GM12878 (cell line): ENCODE measurements around the gene DAAM2. TPM values are rescaled to one million over a fixed set of nuclear protein-coding genes. Genes with fewer than 3 reads are reported as not detected.

ENCODE experiments used
- ATAC-seq: fragments of 200-7000 bp; cut with Tn5 transposase; 3 replicates; pipeline ENCODE4 v1.9.1; 2020; ENCODE audit warnings: mild to moderate bottlenecking, moderate library complexity
- BruUV-seq: library from RNA; stranded (reverse); fragments of 400-500 nt; replicated peaks from 2 replicates; lab custom pipeline; 2021; lab: Mats Ljungman, UMichigan
- CTCF ChIA-PET: fragments of 300-600 bp; sonication (Branson Sonifier 250); formaldehyde crosslinking; extraction: SDS; loops from one replicate; lab custom pipeline; 2021; ENCODE audit warnings: inconsistent platforms; lab: Yijun Ruan, JAX
- POLR2A ChIA-PET: fragments of 350-600 bp; formaldehyde crosslinking; extraction: SDS; loops from one replicate; lab custom pipeline; 2021; ENCODE audit warnings: inconsistent platforms; lab: Charles Lee
- RAD21 ChIA-PET: fragments of 300-600 bp; sonication (Branson Sonifier 250); formaldehyde crosslinking; loops from one replicate; lab custom pipeline; 2023; ENCODE audit warnings: antibody characterized with exemption; ENCODE audit not compliant: unreplicated experiment; lab: Charles Lee
- SMC1A ChIA-PET: fragments of 300-600 bp; sonication (Branson Sonifier 250); formaldehyde crosslinking; loops from one replicate; lab custom pipeline; 2023; ENCODE audit not compliant: unreplicated experiment, uncharacterized antibody; lab: Charles Lee
- DNase-seq: peaks from one replicate; pipeline ENCODE4 v3.0.0-alpha.2; 2011; ENCODE audit warnings: low read depth, low spot score
- FAIRE-seq: peaks from 3 replicates; lab custom pipeline; 2011; peaks lifted over from hg19 to GRCh38; lab: Jason Lieb, UNC
- H2AFZ ChIP-seq: 2 replicates; pipeline ENCODE4 v1.6.0; 2011; ENCODE audit warnings: low read depth, low read length, control low read depth; ENCODE audit not compliant: control insufficient read depth
- H3K27ac ChIP-seq: 2 replicates; pipeline ENCODE4 v1.5.1; 2011; ENCODE audit warnings: control low read depth; ENCODE audit not compliant: control insufficient read depth, insufficient read depth
- H3K27me3 ChIP-seq, 2 experiments: replicated peaks in 1 of 2; 2 replicates each; pipeline versions ENCODE4 v1.6.0 to v1.6.1; 2011; ENCODE audit warnings: low read length in 1 of 2; ENCODE audit not compliant: control insufficient read depth in 2 of 2, insufficient read depth in 2 of 2
- H3K36me3 ChIP-seq, 2 experiments: 2 replicates each; pipeline ENCODE4 v1.5.1; 2011; ENCODE audit warnings: low read length in 1 of 2; ENCODE audit not compliant: control insufficient read depth in 2 of 2, insufficient read depth in 2 of 2
- H3K4me1 ChIP-seq: 2 replicates; pipeline ENCODE4 v1.6.1; 2011; ENCODE audit warnings: mild to moderate bottlenecking, low read length, moderate library complexity, mixed read lengths; ENCODE audit not compliant: control insufficient read depth, insufficient read depth
- H3K4me2 ChIP-seq: 2 replicates; pipeline ENCODE4 v1.6.0; 2011; ENCODE audit warnings: control low read depth; ENCODE audit not compliant: control insufficient read depth, insufficient read depth
- H3K4me3 ChIP-seq: fragments of 200-600 bp; sonication (generic); 2 replicates; pipeline ENCODE4 v1.5.1; 2016
- H3K79me2 ChIP-seq: 2 replicates; pipeline ENCODE4 v1.6.0; 2011; ENCODE audit warnings: low read length; ENCODE audit not compliant: control insufficient read depth, insufficient read depth
- H3K9ac ChIP-seq: 2 replicates; pipeline ENCODE4 v1.8.0; 2011; ENCODE audit warnings: low read length, control low read depth, mixed read lengths; ENCODE audit not compliant: control insufficient read depth, insufficient read depth
- H3K9me3 ChIP-seq: replicated peaks from 3 replicates; pipeline ENCODE4 v1.5.1; 2011; ENCODE audit warnings: mild to moderate bottlenecking, low read length; ENCODE audit not compliant: control insufficient read depth, insufficient read depth
- H4K20me1 ChIP-seq: 2 replicates; pipeline ENCODE4 v1.6.0; 2011; ENCODE audit not compliant: control insufficient read depth, insufficient read depth
- E4F1 ChIP-seq: fragments of 450-650 bp; IDR thresholded peaks from 2 replicates; pipeline ENCODE4 v1.6.1; 2018; ENCODE audit warnings: borderline replicate concordance, mild to moderate bottlenecking; ENCODE audit not compliant: partially characterized antibody
- HDAC6 ChIP-seq: fragments of 200-600 bp; sonication (generic); IDR thresholded peaks from one replicate; pipeline ENCODE4 v1.8.0; 2017; ENCODE audit warnings: antibody characterized with exemption; ENCODE audit not compliant: unreplicated experiment
- JUNB ChIP-seq: IDR thresholded peaks from 2 replicates; pipeline ENCODE4 v1.6.1; 2016; ENCODE audit warnings: antibody characterized with exemption, mild to moderate bottlenecking
- MEF2A ChIP-seq: IDR thresholded peaks from 2 replicates; pipeline ENCODE4 v1.6.1; 2011; ENCODE audit warnings: low read depth, mild to moderate bottlenecking, low read length, moderate library complexity; ENCODE audit not compliant: insufficient read depth
- NFXL1 ChIP-seq: fragments of 450-650 bp; IDR thresholded peaks from 2 replicates; pipeline ENCODE4 v1.6.1; 2017; ENCODE audit warnings: antibody characterized with exemption, mild to moderate bottlenecking, borderline replicate concordance
- NR2C1 ChIP-seq: fragments of 450-650 bp; IDR thresholded peaks from 2 replicates; pipeline ENCODE4 v1.6.1; 2017; ENCODE audit warnings: antibody characterized with exemption, mild to moderate bottlenecking, moderate library complexity
- RUNX3 ChIP-seq: IDR thresholded peaks from 2 replicates; pipeline ENCODE4 v1.6.1; 2012; ENCODE audit warnings: low read length, inconsistent platforms
- SIN3A ChIP-seq: IDR thresholded peaks from 2 replicates; pipeline ENCODE4 v1.6.1; 2012; ENCODE audit warnings: low read depth, low read length, improper control_type of control experiment
- WGBS: methylation state at CpG from one replicate; pipeline ENCODE4 v1.1.6; 2016; ENCODE audit warnings: low lambda C conversion rate; ENCODE audit not compliant: insufficient replicate concordance, insufficient coverage; ENCODE audit errors: missing lambda C conversion rate; 5-methylcytosine and 5-hydroxymethylcytosine counted together
- in situ Hi-C: fragments of 300-500 bp; cut with MboI; formaldehyde crosslinking; loops from 9 replicates; pipeline ENCODE4 v1.14.3; 2018; ENCODE audit warnings: mixed read lengths
- intact Hi-C: fragments of 100-400 bp; cut with micrococcal nuclease; formaldehyde crosslinking; loops from one replicate; pipeline ENCODE4 v1.14.2; 2022; ENCODE audit not compliant: unreplicated experiment
- polyA plus RNA-seq, 11 experiments: library from polyadenylated mRNA; depleted of rRNA in 4 of 11; unstranded in 6 of 11; stranded (reverse) in 5 of 11; fragments of >200 nt; fragmentation: Nextera tagmentation in 4 of 11; fragmentation: Illumina TruSeq in 1 of 11; extraction: Ambion mirVana in 4 of 11; extraction: Trizol in 1 of 11; gene quantifications; 1 replicate in 1 of 11; 2 replicates in 10 of 11; pipeline versions ENCODE4 v1.2.1 to v1.2.3, GENCODE V29; 2011 to 2016; ENCODE audit warnings: inconsistent platforms in 2 of 11, missing spikeins in 2 of 11, low read depth in 1 of 11
- total RNA-seq, 4 experiments: library from RNA; depleted of rRNA in 3 of 4; stranded (reverse); fragments of >200 nt in 3 of 4; fragmentation: Illumina TruSeq in 1 of 4; extraction: Trizol in 1 of 4; gene quantifications; 2 replicates each; pipeline versions ENCODE4 v1.2.1 to v1.2.3, GENCODE V29; 2013 to 2021
- TF ChIP-seq, protein P1 (sequence below): fragments of 450-650 bp; conservative IDR thresholded peaks from 2 replicates; pipeline ENCODE4 v1.6.1; 2017; ENCODE audit warnings: mild to moderate bottlenecking, moderate library complexity

DAAM2 gene
- total and polyA plus RNA-seq, 10 of the 15 experiments (the other 5 are each of a cell fraction or from before 2014, with no cell fraction given) = 0.05 to 0.22 TPM; not detected in 8

DNA sequence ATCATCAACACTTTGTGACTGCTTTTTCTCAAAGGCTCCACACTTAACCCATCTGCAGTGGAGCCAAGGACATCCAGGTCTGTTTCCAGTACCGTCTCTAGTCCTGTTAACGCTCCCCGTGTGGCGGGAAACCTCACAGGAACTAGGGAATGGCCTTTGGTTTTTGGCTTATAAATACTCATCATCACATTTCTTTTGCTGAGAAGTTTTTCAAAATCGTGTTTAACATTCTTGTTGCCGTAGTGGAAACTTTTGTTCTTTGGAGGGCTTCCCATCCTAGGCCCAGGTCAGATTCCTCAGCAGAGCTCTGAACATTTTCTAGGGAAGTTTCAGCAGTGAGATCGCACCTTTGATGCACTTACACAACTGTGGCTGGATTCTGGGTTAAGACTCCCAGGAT is 24.6 kb downstream of the DAAM2 start:
- Histone ChIP-seq H3K4me3 (no peak overlapping the region), H3K27me3 (no peaks in the 10 kb centered on the region; a peak in 1 of 4 replicates), H2AFZ (no peak overlapping the region), H3K79me2 (no peaks in the 10 kb centered on the region), H3K9me3 (no peaks in the 10 kb centered on the region), H3K4me2 (no peak overlapping the region), H3K27ac (no peak overlapping the region), H3K9ac (no peak overlapping the region), H4K20me1 (no peaks in the 10 kb centered on the region), H3K36me3 (no peaks in the 10 kb centered on the region), H3K4me1 (peaks cover 3% of the 10 kb centered on the region; the same call in 1 of the 2 replicates)
- TF ChIP-seq SIN3A (no peak), HDAC6 (no peak), E4F1 (no peak), MEF2A (no peak), JUNB (no peak), NFXL1 (no peak), NR2C1 (no peak), RUNX3 (no peak)
- TF ChIP-seq, protein P1, sequence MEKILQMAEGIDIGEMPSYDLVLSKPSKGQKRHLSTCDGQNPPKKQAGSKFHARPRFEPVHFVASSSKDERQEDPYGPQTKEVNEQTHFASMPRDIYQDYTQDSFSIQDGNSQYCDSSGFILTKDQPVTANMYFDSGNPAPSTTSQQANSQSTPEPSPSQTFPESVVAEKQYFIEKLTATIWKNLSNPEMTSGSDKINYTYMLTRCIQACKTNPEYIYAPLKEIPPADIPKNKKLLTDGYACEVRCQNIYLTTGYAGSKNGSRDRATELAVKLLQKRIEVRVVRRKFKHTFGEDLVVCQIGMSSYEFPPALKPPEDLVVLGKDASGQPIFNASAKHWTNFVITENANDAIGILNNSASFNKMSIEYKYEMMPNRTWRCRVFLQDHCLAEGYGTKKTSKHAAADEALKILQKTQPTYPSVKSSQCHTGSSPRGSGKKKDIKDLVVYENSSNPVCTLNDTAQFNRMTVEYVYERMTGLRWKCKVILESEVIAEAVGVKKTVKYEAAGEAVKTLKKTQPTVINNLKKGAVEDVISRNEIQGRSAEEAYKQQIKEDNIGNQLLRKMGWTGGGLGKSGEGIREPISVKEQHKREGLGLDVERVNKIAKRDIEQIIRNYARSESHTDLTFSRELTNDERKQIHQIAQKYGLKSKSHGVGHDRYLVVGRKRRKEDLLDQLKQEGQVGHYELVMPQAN = no peak
- BruUV-seq = no TSS peak
- in situ Hi-C loops (no loop called here), intact Hi-C loops (no loop called here)
- SMC1A ChIA-PET = interaction anchor here (1.2 kb wide), 1 partner anchor 15 kb away, joined by 4 read pairs; no protein-coding TSS in a partner anchor
- ATAC-seq (no peak), DNase-seq (no peak), FAIRE-seq (no peak)
- RAD21 ChIA-PET = no interaction called here
- CTCF ChIA-PET = interaction anchor here (3.8 kb wide), 1 partner anchor 48 kb away, joined by 22 read pairs; no protein-coding TSS in a partner anchor
- POLR2A ChIA-PET = no interaction called here
- WGBS = 50% methylated on average over 7 of the region's 7 CpGs
